Femur (tissue), 1 donor: ENCODE data around the gene VPS26B.
"Not testable (repeated sequence)": the region's sequence is repeated elsewhere in the genome, so short reads cannot be mapped to it uniquely, and the experiment has no call there.

Experiments used
- DNase-seq: peaks from one replicate; pipeline ENCODE4 v3.0.0-alpha.2; 2017

Gene VPS26B

DNA sequence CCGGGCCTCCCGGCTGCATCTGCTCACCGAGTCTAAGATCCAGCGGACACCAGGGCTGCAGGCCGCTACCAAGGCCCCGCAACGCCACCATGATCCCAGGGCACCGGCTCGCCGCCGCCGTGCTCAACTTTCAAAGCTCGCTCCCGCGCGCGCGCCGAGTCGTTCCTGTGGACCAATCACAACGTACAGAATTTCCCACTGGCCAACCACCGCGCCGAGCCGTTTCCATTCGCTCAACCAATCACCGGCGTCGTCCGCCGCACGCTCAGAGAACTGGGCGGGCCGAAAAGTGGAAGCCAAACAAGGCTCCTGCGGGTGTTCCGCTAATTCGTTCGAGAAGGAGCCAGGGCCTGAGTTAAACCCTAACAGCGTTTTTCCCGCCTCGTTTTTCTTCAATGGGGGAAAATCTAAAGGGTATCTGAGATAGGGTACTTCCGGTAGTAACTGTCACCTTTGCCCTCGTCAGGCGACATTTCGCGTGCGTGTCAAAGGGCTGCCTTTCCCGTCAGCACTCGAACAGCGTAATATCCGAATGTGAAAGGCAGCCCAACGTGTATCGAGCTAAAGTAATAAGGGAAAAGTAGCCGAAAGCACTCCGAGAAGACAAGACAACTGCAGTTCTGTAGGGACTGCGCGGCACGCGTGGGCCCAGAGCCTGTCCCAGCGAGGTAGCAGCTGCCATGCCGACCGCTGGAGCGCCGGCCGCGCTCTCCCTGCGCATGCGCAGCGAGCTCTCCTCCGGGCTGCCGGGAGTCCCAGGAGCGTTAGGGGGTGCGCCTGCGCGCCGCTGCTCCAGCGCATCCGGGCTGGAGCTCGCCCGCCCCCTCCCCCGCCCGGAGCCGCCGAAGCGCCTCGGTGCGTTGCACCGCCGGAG lies at the start of gene VPS26B, which contains the start of gene NCAPD3:
TSS of gene VPS26B (plus strand) at position 836 of the 874 bp plus-strand sequence. CDS start 452 bp downstream, outside the sequence.
TSS of gene NCAPD3 (minus strand) at position 132 of the 874 bp plus-strand sequence. CDS start at position 91, 41 bp downstream.
- DNase-seq = peak; percentile 98

DNA sequence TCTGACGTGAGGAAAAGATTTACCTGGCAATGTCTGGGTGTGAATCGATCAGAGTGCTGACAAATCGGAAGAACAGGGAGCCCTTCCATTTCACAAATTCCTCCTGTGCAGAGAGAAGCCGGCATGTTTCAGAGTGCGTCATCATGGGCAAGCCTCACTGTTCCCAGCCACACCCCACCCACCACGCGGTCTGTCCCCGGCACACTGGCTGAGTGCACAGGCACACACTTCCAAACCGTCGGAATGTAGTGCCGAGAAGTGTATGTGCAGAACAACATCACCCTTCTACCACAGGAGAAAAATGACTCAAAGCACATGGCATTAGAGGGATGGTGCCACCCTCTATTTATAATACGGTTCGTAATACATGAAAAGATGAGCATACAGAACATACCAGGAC lies 48.2 kb upstream of the VPS26B start:
- DNase-seq = no peak

DNA sequence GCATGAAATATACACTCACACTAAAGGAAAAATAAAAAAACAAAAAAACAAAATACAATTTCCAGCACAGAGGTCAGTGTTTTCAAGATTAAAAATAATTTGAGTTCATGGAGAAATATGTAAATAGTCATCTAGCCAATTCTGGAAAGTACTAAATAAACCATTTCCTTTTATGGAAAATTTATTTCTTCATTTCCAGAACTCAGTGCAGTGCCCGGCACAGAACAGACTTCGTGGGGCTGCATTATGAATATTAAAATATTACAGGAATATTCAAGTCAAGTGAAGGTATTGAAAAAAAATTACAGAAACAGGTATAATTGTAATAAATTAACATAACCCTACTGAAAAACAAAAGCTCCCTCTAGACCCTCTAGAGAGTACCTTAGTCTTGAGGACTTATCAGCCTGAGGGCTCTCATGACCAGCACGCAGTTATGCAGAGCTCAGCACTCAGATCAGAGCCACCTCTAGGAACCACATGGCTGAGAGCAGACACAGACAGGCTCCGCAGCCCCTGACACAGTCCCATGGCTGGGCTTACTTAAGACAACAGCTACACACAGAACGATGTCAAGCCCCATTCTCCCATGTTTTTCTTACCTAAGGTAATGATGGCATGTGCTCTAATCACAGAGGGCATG lies 46.3 kb upstream of the VPS26B start:
- no peak for DNase-seq

DNA sequence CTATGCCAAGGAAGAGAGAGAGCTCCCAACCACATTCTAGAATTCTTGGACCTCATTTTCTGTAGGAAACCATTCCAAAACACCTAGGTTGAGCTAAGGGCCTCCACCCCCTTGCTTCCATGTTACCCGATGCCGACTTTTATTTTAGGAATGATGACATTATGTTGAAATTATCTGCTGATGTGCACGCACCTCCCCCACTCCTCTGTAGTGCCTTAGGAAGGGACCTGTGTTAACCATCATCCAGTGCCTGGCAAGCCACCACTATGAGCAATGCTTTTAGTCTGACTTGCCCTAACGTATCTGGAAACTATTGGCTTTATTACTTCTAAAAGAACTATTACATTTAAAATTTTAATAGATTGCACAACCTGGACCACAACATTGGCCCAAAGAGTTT lies 42.8 kb upstream of the VPS26B start:
- DNase-seq = no peak

DNA sequence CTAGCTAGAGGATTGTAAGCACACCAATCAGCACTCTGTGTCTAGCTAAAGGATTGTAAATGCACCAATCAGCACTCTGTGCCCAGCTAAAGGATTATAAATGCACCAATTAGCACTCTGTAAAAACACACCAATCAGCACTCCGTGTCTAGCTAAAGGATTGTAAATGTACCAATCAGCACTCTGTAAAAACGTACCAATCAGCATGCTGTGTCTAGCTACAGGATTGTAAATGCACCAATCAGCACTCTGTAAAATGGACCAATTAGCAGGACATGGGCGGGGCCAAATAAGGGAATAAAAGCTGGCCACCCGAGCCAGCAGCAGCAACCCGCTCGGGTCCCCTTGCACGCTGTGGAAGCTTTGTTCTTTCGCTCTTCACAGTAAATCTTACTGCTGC lies 36.4 kb upstream of the VPS26B start:
- not testable (repeated sequence) for DNase-seq

DNA sequence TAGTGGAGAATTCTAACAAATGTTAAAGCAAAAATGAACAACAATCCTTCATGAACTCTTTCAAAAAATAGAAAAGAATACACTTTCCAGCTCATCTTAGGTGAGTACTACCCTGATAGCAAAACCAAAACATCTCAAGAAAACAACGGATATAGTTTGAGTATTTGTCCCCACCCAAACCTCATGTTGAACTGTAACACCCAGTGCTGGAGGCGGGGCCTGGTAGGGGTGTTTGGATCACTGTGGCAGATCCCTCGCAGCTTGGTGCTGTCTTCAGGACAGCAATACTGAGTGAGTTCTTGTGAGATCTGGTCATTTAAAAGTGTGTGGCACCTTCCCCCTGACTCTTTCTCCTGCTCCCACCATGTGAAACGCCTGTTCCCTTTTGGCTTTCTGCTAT lies 27.7 kb upstream of the VPS26B start:
- no peak for DNase-seq

DNA sequence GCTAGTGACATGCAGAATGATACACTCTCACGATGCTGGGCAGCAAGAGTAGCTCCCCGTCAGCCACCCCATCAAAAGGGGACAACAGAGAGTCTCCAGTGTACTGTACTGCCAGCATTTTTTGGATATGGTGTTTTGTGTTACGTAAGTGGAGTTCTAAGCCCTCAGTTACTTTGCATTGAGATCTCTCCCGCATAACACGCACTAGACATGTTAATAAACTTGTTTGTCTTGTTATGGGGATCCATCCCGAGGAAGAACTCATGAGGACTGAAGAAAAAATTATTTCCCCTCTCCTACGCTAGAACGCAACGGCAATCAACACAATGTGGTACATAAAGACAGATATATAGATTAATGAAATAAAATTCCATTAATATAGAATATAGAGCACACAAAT lies 24.9 kb upstream of the VPS26B start:
- no peak for DNase-seq

DNA sequence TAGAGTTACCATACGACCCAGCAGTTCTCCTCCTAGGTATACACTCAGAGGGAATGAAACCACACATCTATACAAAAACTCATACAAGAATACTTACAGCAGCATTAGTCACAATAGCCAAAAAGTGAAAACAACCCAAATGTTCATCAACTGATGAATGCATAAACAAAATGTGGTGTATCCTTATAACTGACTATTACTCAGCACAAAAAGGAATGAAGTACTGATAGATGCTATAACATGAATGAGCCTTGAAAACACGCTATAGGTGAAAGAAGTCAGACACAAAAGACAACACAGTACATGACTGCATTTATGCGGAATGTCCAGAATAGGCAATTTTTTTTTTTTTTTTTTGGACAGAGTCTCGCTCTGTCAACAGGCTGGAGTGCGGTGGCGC lies 23.8 kb upstream of the VPS26B start:
- no peak for DNase-seq

DNA sequence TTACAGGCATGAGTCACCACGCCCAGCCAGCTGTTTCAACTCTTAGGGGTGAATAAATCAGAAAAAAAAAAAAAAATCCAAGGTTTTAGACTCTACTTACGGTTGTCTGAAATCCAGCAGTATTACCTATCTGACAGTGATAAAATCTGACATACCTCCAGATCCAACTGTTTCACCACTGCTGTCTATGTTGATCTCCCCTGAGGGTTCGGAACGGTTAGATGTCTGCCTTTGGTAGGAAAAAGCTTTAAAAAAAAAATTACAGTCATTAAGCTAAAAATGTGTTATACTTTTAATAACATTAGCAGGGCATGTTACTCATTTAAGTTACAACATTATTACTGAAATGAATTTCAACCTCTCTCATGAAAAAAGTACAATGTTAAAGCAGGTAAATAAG lies 21.8 kb upstream of the VPS26B start:
- DNase-seq = no peak

DNA sequence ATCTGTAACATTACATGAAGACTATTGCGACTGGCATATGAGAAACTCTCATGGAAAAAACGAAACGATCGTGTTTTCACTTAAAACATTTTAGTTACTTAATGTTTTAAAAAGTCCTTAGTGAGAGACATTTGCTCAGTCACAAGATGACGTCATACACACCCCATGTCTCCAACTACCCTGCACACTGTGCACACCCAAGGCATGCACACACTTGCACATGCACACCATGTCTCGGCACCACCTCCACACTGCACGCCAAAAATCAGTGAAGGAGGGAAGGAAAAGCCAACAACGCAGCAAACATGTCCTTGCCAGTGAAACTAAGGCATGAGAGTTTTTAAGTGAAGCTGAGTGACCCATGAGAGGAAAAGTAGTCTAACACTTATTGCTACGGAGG lies 18.7 kb upstream of the VPS26B start:
- DNase-seq = no peak

DNA sequence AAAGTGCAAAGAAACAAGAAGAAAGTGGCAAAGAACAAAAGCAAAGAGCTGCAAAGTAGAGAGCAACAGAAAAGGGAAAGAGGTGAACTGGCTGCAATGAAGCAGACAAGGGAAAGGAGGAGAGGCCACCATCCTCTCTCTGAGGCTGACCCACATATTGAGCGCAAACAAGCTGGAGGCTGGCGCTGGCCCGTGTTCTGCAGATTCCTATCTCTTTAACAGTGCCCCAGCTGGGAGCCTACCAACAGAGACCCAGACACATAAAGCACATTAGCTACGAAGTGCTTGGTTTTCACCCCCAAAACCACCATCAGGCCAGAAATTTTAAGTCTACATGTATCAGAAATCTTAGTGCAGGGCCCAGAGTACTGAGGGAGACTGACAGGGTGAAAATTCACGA lies 18.3 kb upstream of the VPS26B start:
- DNase-seq = no peak

DNA sequence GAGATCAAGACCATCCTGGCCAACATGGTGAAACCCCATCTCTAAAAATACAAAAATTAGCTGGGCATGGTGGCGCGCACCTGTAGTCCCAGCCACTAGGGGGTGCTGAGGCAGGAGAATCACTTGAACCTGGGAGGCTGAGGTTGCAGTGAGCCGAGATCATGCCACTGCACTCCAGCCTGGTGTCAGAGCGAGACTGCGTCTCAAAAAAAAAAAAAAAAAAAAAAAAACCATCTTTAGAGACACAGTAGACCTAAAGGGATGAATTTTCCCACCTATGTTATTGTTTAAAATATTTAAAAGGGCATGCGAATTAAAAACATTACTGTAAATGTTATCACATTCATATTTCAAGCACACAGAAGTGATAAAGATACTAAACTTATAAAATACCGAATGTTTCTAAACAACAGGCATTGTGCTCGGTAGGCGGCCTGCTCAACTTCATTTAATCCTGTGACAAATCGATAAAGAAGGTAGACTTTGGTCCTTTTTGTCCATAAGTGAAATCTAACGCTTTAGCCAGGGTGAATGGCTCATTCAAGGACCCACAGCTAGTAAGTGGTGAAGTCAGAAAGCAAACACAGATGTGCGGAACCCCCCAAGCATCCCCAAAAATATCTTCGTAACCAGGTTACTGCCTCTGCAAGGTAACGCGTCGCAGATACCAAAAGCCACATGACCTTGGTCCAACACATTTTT lies 16.8 kb upstream of the VPS26B start:
- DNase-seq = no peak

DNA sequence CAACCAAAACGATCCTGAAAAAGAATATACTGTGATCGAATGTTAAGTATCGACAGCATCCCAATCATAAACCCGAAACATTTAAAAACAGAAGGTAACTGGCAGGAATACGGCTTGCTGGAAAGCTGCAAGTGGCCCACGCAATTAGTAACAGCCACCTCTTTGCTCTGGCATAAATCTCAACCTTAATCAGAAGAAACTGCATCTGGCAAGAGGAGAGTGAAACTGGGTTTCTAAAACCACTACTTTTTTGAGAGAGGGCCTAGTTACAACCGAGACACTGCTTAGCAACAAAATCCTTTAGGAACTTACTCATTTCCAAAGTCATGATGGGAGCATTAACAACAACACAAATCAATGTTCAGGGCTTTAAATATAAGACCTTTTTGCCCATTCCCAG lies 8.6 kb upstream of the VPS26B start:
- DNase-seq = no peak

DNA sequence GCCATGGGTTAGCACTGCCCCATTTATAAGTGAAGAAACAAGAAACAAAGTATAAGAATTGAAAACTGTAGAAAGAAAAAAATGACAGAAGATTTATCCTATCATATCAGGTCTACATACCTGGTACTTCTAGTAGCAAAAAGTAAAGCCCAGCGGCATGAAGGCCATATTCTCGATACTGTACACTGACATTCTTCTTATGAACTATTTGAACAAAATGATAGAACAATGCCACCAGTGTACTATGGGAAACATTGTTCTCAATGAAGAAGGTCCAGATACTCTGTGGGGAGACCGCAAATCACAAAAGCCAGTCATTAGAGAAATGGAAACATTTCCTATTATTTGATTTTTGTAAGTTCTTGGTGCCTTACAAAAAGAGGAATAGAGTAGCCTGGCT lies 7.7 kb upstream of the VPS26B start:
- DNase-seq = no peak

DNA sequence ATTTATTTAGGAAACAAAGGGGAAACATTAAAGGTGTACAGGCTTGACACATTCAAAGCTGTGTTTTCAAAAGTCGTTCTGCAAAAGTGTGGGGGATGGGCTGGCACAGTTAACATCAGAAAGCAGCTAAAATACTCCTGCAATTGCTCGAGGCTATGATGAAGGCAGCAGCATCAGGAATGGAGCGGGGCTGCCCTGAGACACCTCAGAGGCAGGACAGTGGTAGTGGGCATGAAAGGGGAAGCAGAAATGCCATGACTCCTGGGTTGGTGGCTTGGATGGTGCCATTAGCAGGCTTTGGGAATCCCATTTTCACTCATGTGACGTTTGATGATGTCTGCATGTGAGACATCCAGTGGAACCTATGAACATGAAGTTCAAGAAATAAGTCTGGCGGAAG lies 1.4 kb upstream of the VPS26B start:
- DNase-seq = no peak

DNA sequence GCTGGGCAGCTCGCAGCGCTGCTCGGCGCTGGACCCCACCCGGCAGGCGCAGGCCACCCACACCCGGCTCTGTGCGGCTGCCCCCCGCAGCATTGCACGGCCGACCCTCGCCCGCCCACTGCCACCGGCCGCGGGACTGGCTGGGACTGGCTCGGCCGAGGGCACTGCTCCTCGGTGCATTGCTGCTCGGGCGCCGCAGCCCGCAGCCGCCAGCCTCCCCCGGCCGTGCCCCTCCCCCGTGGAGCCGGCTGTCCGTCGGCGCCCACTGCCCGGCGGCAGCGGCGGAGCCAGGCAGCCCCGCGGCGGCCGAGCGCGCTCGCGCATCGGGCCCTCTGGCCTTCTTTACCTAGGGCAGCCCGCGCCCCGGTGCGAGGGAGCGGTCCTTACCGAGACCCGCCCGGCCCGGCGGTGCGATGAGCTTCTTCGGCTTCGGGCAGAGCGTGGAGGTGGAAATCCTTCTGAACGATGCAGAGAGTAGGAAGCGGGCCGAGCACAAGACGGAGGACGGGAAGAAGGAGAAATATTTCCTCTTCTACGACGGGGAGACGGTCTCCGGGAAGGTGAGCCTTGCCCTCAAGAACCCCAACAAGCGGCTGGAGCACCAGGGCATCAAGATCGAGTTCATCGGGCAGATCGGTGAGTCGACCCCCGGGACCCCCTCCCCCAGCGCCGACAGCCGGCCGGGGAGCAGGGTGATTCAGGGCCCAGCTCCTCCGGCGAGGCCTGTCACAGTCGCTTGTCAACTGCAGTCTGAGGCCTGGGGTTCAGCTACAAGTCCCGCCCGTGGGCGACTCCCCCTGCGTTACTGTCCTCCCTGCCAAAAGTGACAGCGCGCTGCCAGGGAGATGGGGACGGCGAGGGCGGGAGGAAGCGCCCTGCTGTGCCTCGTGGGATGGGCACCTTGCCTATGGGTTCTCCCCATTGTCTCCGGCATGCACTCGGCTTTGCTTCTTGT lies 516 bp downstream of the VPS26B start:
- peak; percentile 62 for DNase-seq

DNA sequence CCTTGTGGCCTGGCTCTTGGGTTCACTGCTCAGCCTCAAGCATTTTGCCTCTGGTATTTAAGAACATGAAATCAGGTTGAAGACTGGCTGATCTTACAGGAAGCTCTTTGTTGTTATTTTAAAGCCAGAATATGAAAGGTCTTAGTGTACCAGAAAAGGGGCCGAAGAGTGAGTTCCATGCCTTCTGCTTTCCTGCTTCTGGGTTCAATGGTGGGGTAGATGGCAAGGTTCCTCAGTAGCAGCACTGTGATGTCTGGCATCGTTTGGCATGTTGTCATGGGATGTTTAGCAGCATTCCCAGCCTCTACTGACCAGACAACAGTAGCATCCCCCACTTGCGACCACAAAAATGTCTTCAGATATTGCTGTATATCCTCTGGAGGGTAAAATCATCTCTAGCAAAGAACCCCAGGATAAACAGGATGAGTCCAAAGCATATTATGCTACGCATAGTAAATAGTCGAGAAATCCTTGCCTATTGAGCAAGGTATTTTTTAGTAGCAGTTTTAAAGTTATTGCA lies 2.4 kb downstream of the VPS26B start:
- DNase-seq = no peak

DNA sequence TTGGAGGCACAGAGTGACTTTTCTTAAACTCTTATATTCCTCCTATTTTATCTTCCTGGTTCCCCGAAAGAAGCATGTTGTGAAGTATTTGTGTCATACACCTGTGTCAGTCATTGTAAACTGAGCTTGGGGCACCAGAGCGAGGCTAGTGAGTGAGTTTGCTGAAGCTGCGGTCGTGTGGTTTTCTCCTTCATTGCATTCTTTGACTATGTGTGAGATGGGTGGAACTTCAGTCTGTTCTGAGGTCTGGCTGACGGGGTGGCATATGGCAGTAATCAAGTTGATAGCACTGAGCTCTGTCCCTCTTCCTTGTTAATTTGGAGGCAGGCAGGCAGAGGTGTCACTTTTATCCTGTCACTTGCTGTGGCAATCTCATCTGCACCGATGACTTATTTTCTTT lies 4.2 kb downstream of the VPS26B start:
- DNase-seq = no peak

DNA sequence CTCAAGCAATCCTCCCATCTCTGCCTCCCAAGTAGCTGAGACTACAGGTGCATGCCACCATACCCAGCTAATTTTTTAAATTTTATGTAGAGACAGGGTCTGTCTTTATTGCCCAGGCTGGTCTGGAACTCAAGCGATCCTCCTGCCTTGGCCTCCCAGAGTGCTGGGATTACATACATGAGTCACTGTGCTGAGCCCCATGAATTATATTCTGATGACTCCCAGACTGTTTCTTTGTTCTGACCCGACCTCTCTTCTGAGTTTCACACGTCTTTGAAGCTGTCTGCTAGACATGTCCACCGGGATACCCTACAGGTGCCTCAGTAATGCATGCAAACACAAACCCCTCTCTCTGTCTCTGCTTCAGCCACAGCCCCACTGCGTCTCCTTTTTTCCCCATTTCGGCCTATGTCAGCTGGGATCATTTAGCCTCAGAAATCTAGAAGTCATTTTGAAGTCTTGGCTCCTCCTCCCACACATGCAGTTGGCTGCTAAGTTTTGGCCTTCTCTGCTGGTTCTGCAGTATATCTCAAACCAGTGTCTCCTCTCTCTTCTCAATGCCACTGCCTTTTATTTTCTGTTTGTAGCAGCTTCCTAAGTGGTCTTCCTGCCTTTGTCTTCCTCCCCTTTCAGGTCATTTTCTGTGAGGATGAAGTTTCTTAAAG lies 4.8 kb downstream of the VPS26B start:
- DNase-seq = no peak

DNA sequence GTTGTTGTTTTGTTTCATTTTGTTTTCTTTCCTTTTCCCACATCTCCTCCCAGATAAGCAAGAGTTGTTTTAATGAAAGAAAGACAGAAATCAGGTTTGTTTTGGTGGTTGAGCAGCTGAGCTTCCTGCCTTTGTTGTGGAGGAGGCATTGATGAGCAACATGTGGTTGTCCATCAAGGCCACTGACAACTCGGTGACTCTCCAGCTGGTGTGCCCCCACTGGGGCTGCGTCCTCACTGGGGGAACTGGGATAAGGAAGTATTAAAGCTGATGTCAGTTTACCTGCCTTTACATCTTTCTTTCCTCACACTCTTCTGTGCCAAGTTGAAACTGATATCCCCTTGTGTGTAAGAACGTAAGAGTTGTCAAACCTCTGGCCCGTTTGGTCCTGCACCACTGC lies 5.9 kb downstream of the VPS26B start:
- DNase-seq = no peak

DNA sequence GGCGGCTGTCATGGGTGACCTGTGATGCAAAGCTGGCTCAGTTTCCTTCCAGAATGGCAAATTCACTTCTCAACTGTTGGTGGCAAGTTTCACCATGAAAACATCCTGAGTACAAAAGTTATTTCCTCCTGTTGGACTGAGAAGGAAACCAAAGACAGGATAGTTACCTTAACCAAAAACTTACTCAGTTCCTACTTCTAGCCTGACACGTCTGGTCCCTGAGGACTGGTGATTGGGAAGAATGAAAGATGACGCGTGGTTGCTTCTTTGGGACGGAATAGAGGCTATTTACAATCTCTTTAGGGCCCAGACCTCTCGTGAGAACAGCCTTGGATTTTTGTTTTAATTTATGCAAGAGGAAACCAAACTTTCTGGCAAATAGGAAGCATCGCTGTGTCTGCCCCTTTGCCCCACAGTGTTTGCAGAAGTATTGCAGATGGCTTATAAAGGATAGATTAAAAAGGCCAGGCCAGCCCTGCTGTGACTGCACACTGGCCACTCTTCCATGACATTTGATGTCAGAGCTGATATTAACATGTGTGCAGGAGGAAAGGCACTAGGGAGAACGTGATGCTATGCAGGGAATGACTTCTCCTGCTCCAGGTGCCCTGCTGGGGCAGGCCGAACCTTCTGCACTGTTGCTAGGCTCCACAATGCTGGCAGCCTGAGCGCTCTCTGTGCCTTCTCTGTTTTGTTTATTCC lies 7.6 kb downstream of the VPS26B start:
- no peak for DNase-seq
